GM21390 (cell line): ENCODE results near the gene CCDC80.
A peak's percentile ranks its signal among the peaks of the same experiment; 100 is the strongest.

ENCODE experiments used
- ATAC-seq: cut with Tn5 transposase; IDR thresholded peaks from one replicate; pipeline ENCODE4 v1.9.1; 2021; ENCODE audit not compliant: unreplicated experiment

The CCDC80 gene

DNA sequence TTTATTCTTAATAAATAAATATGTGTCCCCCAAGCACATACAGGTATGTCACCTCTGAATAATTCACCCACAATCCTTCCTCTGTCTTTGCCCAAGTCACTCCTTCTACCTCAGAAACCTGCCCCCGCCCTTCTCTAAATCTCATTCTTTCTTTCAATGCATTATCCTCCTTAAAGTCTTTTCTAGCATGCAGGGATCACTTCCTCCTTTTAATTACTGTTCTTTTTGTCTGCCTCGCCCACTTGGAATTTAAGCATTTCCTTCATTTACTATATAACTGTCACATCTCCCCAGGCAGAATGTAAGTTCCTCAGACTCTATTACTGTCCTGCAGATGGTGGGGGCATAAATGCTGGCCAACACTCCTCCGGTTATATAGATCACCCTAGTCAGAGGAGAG lies 7.8 kb downstream of the CCDC80 start:
- ATAC-seq, result no peak

- no peak for ATAC-seq
These were observed 8.3 kb downstream of the CCDC80 start for GRCh38 chr3:112632596-112632995.

- ATAC-seq, result no peak
These were observed 9.7 kb downstream of the CCDC80 start for GRCh38 chr3:112631257-112631656.

DNA sequence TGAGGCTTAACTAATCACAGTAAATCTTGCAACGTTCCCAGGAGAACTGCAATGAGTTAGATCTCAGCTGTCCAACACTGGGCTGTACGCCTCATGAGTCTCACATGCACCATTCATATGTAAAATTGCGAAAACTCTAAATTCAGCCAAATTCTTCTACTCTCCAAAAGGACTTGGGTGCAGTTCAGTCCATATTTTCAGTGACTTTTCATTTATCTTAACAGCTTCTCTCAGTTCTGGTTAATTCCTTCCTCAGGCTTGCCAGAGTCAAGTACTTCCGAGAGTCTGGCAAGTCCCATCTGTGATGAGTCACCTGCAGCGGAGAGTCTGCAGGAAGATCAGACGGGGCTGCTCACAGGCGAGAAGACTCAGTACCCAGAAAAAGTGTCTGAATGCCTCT lies 11.5 kb downstream of the CCDC80 start:
- ATAC-seq, result no peak

- ATAC-seq, result no peak
These were observed 12.9 kb downstream of the CCDC80 start for GRCh38 chr3:112627919-112628466.

DNA sequence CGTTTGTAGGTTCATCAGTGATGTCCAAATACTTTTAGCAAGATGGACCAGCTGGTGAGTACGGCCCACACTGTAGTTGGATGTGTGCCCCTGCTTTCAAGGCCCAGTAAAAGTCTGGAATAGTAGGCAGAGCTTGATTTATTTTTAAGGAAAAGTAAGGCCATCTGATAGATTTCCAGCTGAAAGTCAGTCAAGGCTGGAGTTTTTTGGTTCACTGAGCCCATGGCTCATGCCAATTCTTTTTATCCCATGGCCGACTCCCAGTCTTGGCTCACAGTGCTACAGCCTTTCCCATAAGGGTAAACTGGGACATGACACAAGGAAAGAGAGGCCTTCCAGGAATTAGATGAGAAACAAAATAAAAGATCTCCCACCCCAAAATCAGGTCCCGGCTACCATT lies 13.5 kb downstream of the CCDC80 start:
- no peak for ATAC-seq

DNA sequence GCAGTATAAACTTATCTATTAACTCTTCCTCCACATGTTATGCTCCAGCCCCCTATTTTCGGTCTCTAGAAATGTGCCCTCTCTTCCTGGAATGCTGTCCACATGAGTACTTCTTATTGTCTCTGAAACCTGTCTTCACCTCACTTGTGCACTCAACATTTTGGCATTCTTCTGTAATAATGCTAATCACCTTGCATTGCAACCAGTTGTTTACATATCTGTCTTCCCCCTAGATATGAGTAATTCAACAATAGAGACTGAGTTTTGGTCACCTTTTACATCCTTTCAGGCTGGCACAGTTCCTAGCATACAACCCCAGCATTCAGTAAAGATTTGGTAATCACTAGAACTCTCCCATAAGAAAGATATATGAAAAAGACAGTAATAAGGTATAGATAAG lies 17.2 kb downstream of the CCDC80 start:
- no peak for ATAC-seq

DNA sequence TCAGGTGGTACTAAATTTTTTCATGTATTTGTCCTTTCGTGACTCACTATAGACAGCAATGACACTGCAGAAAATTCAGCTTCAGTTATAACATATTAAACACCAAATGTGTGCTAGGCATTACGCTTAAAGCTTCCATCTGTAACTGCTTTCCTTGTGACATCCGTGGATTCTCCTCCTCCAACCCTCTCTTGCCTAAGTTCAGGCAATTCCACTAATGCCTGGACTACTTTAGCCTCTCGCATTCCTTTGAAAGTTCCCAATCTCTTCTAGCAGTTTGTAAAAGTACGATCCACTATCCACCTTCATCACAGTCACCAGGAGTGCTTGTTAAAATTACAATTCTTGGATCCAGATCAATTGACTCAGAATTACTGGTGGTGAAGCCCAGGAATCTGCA lies 17.7 kb downstream of the CCDC80 start:
- ATAC-seq, result no peak

DNA sequence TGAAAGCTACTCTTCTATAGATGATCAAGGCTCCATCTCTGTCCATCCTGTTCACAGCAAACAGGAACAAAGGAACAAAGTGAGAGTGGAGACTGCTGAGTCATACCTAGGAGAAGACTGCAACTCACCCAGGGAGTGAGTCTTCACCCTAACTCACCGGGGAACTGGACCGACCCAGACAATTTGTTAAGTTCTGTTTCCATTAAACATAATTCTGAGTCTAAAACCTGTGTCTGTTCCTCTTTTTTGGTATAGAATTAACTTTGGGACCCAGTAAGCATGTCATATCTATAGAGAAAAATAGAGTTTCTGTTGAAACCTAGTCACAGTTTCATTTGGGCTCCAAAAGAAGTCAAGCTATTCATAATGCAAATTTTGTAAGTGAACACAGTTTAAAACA lies 21.6 kb downstream of the CCDC80 start:
- peak; percentile 72 for ATAC-seq

- no peak for ATAC-seq
These were observed 23.7 kb downstream of the CCDC80 start for GRCh38 chr3:112617285-112617684.

DNA sequence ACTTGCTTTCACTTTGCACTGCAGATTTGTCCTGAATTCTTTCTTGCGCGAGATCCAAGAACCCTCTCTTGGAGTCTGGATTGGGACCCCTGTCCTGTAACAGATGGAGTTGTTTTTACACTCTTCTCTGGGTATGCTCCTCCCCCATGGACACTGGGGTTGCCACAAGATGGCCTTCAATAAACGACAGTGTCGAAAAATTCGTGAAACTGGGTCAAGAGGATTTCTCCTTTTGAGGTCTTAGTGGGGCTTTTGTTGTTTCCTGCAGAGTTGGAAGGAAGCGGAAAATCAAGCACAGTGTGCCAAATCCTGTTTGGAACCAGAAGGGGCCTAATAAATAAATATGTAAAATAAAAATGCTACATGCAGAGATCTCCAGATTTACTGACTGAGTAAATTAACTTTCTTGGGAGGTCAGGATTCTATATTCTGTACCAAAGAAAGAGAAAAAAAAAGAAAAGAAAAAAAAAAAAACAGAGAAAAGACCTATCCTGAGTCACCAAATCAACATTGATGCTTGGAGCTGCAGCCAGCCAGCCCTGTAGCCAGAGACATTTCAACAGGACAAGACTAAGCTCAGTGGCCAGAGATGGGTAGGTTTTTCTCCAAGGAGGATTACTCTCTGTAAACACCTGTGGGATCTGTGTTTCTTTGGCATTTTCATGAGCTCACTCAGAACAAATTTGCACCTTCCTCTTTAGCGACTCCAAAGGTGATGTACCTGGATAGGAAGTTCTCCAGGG lies 24.8 kb downstream of the CCDC80 start:
- ATAC-seq, result no peak

DNA sequence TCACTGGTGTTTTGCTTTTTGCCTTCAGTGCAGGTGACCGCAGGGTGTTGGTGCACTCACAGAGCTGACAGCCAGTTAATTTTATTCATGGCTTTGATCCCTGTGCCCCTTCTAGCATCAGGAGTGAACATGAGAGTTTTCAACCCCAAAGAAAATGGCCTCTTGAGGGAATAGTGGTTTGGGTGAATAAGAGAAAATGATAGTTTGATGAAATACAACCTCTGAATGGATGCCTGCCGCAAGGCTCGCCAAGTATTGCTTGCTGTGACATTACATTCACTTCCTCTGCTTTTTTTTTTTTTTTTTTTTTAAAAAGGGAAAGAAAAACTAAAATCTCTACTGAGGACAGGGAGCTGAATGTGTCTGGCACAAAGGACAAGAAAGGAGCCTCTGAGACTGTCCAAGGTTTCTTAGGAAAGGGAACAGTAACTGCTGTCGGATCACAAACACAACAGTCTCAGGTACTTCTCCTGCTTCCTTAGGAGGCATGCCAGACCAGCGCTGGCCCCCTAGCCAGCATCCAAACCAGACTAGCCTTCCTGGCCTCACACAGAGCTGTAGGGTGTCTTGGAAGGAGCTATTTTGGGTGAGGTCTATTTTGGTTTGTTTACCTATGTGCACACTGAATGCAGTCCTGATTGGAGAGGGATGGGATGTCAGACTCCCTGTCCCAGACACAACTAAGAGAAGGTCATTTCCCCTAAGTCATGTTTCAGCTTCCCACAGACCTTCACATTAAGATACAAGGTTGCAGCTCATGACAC lies 29.0 kb downstream of the CCDC80 start:
- no peak for ATAC-seq

DNA sequence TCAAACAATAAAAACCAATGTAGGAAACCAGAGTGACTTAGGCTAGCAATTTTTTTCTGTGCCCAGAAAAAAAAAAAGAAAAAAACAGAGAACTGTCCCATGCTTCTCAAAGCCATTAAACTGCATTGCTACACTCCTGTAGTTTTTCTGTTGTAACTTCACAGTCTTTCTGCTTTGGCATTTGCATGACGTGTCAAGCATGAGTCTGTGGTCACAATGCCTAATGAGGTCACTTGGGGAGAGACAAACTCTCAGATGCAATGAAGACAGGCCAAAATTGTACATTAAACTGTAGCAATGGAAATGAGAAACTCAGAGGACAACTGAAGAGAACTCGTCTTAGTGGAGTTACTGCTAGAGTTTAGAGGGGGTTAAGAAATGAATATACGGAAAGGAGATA lies 30.8 kb downstream of the CCDC80 start:
- no peak for ATAC-seq

DNA sequence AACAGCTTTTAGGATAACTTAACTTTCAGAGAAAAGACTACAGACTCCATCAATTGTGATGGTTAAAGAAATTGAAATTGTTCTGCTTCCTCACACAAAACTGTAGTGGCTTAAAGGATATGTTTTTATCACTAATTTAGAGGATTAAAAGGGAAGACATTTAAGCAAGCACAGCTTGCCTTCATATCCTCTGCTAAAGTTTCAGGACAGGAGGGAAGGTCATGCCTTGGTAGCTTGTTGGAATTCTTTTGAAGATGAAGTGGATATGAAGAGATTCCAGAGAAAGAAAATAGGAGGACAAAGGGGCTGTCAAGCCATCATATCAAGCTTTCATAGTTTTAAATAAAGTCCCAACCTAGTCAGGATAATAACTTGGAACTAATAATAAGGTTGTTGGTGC lies 33.1 kb downstream of the CCDC80 start:
- no peak for ATAC-seq

DNA sequence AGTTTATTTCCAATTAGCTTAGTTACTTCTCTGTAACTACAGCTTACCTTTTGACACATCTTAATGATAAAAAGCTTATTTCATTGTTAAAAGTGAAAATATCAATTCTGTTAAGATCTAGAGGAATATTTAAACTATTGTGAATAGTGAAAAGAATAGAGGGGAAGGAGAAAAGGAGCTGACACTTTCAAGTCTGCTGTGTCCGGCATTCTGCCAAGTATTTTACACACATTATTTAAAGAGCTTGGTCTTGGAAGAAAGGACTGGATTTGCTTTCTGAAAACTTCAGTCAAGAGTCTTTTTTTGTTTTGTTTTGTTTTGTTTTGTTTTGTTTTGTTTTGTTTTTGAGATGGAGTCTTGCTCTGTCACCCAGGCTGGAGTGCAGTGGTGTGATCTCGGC lies 34.8 kb downstream of the CCDC80 start:
- no peak for ATAC-seq

DNA sequence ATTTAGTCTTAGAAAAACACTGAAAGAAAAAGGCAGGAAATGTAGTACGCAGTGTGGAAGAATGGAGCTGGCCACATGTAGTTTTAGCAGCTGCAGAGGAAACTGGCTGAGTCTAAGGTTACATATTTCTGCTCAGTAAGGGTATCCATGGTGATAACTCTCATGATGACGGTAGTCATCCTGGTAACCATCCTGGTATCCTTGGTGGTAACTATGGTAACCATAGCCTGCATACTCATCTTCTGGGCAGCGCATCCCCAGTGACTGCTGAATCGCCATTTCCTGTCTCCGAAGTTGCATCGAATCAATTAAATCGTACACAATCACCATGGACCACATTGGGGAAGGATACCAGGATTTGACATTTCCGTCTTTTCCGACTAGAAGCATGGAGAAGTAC lies 35.7 kb downstream of the CCDC80 start:
- no peak for ATAC-seq

DNA sequence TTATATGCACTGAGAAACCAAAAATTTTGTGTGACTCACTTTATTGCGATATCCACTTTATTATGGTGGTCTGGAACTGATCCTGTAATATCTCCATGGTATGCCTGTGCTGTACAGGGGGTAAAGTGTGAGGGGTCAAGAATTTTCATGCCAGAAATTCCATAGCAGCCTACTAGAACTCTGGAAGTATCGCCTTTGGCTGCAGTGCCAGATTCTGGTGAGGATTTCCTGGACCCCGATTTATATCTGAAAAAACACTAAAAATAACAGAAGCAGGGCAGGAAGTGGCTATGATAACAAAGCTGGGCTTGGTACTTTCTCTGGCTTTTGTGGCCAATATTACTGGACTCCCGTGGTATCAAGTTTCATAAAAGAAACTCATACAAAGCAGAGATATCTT lies 36.4 kb downstream of the CCDC80 start:
- ATAC-seq, result no peak

GRCh38 chr3:112602217-112602838 lies 38.6 kb downstream of the CCDC80 start:
- peak; percentile 82 for ATAC-seq

GRCh38 chr3:112598731-112599130 lies 42.2 kb downstream of the CCDC80 start:
- ATAC-seq, result no peak

GRCh38 chr3:112597945-112598344 lies 43.0 kb downstream of the CCDC80 start:
- ATAC-seq, result no peak

DNA sequence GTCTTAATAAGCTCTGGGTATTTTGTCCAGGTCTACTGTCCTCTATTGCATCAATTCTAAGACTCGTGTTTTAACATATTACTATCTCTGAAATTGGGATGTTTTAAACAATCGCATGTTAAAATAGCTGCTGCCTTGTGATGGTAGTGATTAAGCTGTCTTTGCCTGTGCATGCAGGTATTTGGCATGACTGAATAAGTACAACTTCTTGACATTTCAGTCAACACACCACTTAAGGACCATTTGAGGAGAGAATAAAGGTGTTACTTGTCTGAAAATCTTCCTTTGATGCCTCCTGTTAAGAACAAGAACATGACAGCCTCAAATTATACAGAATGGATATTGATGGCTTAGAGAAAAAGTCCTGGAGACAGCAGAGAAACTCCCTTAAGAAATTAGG lies 46.1 kb downstream of the CCDC80 start:
- ATAC-seq, result no peak

- no peak for ATAC-seq
These were observed 47.7 kb downstream of the CCDC80 start for GRCh38 chr3:112593258-112593657.
